ENCODE results near the gene ATRN.

The ATRN gene

GRCh38 chr20:3572151-3572550, 101.3 kb downstream of the ATRN start:
- H3K27ac ChIP-seq: no peak overlapping the region

GRCh38 chr20:3576363-3576762, 105.5 kb downstream of the ATRN start:
- no peak for TF ChIP-seq CTCF (conservative IDR thresholded peaks at IDR 0.05)
- no peak for TF ChIP-seq ZFX (IDR thresholded peaks at IDR 0.05)
- no peak overlapping the region for H3K27ac ChIP-seq

More at GRCh38 chr20:3572151-3572550, 101.3 kb downstream of the ATRN start:
- no peak for TF ChIP-seq CTCF (conservative IDR thresholded peaks at IDR 0.05)
- TF ChIP-seq ZFX (IDR thresholded peaks at IDR 0.05): no peak

- TF ChIP-seq CTCF (conservative IDR thresholded peaks at IDR 0.05) (no peak), ZFX (IDR thresholded peaks at IDR 0.05) (no peak)
- no peak overlapping the region for H3K27ac ChIP-seq
These were observed 106.5 kb downstream of the ATRN start for GRCh38 chr20:3577366-3577765.

GRCh38 chr20:3580412-3580811, 109.6 kb downstream of the ATRN start:
- TF ChIP-seq ZFX (IDR thresholded peaks at IDR 0.05) (no peak), CTCF (conservative IDR thresholded peaks at IDR 0.05) (no peak; the same call in 1 of the 2 replicates)
- no peak overlapping the region for H3K27ac ChIP-seq

- H3K27ac ChIP-seq: no peak overlapping the region
- TF ChIP-seq ZFX (IDR thresholded peaks at IDR 0.05): no peak
- TF ChIP-seq CTCF (conservative IDR thresholded peaks at IDR 0.05): no peak
These were observed 112.9 kb downstream of the ATRN start for GRCh38 chr20:3583765-3584164.

GRCh38 chr20:3586093-3586492, 115.3 kb downstream of the ATRN start:
- H3K27ac ChIP-seq: no peak overlapping the region
- TF ChIP-seq ZFX (IDR thresholded peaks at IDR 0.05) (no peak), CTCF (conservative IDR thresholded peaks at IDR 0.05) (no peak)

GRCh38 chr20:3590164-3590563, 119.3 kb downstream of the ATRN start:
- TF ChIP-seq ZFX (IDR thresholded peaks at IDR 0.05): no peak
- TF ChIP-seq CTCF (conservative IDR thresholded peaks at IDR 0.05): no peak
- H3K27ac ChIP-seq: no peak overlapping the region

Data from C4-2B (cell line).